MM.1S (cell line): ENCODE data around the gene LOXHD1.

Source experiments
- DNase-seq: peaks from one replicate; pipeline ENCODE4 v3.0.0-alpha.2; 2015
- H2AFZ ChIP-seq: fragments of 300-600 bp; sonication (generic); 2 replicates; pipeline ENCODE4 v1.6.0; 2016; ENCODE audit warnings: antibody characterized with exemption, low read length
- H3F3A ChIP-seq: fragments of 300-600 bp; sonication (generic); 2 replicates; pipeline ENCODE4 v1.6.1; 2016; ENCODE audit warnings: mild to moderate bottlenecking, antibody characterized with exemption, low read length, moderate library complexity, mixed read lengths; ENCODE audit not compliant: insufficient read depth
- H3K27ac ChIP-seq: fragments of 300-600 bp; sonication (generic); 2 replicates; pipeline ENCODE4 v1.5.1; 2016; ENCODE audit warnings: mild to moderate bottlenecking, low read length
- H3K27me3 ChIP-seq: fragments of 300-600 bp; sonication (generic); replicated peaks from 2 replicates; pipeline ENCODE4 v1.6.0; 2016; ENCODE audit warnings: low read length; ENCODE audit not compliant: insufficient read depth
- H3K36me3 ChIP-seq: fragments of 300-600 bp; sonication (generic); replicated peaks from 2 replicates; pipeline ENCODE4 v1.6.1; 2016; ENCODE audit warnings: mild to moderate bottlenecking, low read length, mixed read lengths; ENCODE audit not compliant: insufficient read depth
- H3K4me1 ChIP-seq: fragments of 300-600 bp; sonication (generic); 2 replicates; pipeline ENCODE4 v1.6.1; 2016; ENCODE audit warnings: low read length, mixed read lengths
- H3K4me2 ChIP-seq: fragments of 300-600 bp; sonication (generic); 2 replicates; pipeline ENCODE4 v1.6.0; 2016; ENCODE audit warnings: low read depth, low read length
- H3K4me3 ChIP-seq: fragments of 300-600 bp; sonication (generic); 2 replicates; pipeline ENCODE4 v1.5.1; 2016; ENCODE audit warnings: low read length, mixed read lengths
- H3K79me2 ChIP-seq: fragments of 300-600 bp; sonication (generic); 2 replicates; pipeline ENCODE4 v1.6.1; 2016; ENCODE audit warnings: mixed run types, low read length, mixed read lengths
- H3K9ac ChIP-seq: fragments of 300-600 bp; sonication (generic); 2 replicates; pipeline ENCODE4 v1.6.1; 2016; ENCODE audit warnings: low read length, mixed read lengths
- H3K9me2 ChIP-seq: fragments of 300-600 bp; sonication (generic); replicated peaks from 2 replicates; pipeline ENCODE4 v1.6.1; 2016; ENCODE audit warnings: mild to moderate bottlenecking, low read length, mixed read lengths; ENCODE audit not compliant: insufficient read depth
- H3K9me3 ChIP-seq: fragments of 300-600 bp; sonication (generic); replicated peaks from 2 replicates; pipeline ENCODE4 v1.6.1; 2016; ENCODE audit warnings: mild to moderate bottlenecking, low read length, mixed read lengths; ENCODE audit not compliant: insufficient read depth
- H4K20me1 ChIP-seq: fragments of 300-600 bp; sonication (generic); 2 replicates; pipeline ENCODE4 v1.6.1; 2016; ENCODE audit warnings: mild to moderate bottlenecking, low read length, moderate library complexity, mixed read lengths; ENCODE audit not compliant: insufficient read depth
- EZH2 ChIP-seq: fragments of 300-600 bp; sonication (generic); optimal IDR thresholded peaks from 2 replicates; pipeline ENCODE3; 2017; ENCODE audit warnings: low read depth, mild to moderate bottlenecking, antibody characterized with exemption, low read length, mixed read lengths
- EZH2phosphoT487 ChIP-seq: fragments of 300-600 bp; sonication (generic); IDR thresholded peaks from 2 replicates; pipeline ENCODE4 v1.6.1; 2018; ENCODE audit warnings: antibody characterized with exemption, low read length
- TF ChIP-seq, protein P1 (sequence below): fragments of 300-600 bp; sonication (generic); IDR thresholded peaks from 2 replicates; pipeline ENCODE4 v1.5.1; 2016; ENCODE audit warnings: antibody characterized with exemption, low read length, mixed read lengths

The LOXHD1 gene

DNA sequence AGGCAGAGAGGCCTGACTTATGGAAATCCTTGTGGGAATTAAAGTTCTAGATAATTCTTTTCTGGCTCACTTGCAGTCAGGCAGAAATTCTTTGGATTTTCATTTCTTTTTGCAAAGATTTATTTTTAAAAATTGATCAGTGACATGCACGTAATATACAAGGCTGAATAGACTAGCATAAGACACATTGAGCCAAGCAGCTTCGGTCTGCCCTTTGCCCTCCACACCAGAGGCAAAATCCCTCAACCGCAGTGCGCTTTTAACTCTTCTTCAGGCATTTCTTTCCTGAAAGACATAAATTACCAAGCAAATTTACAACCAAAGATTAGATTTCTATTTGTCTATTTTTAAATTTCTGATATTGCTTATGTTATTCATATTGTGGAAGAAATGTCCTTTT, 227.9 kb downstream of the LOXHD1 start:
- Histone ChIP-seq H3F3A (no peaks in the 10 kb centered on the region), H3K4me1 (no peaks in the 10 kb centered on the region), H3K9me2 (no peaks in the 10 kb centered on the region), H2AFZ (no peak overlapping the region), H3K9ac (no peak overlapping the region), H4K20me1 (no peaks in the 10 kb centered on the region), H3K36me3 (no peaks in the 10 kb centered on the region), H3K27ac (no peak overlapping the region), H3K79me2 (no peaks in the 10 kb centered on the region), H3K4me2 (no peak overlapping the region), H3K4me3 (no peak overlapping the region), H3K27me3 (no peaks in the 10 kb centered on the region), H3K9me3 (no peaks in the 10 kb centered on the region)
- no peak for TF ChIP-seq EZH2phosphoT487
- TF ChIP-seq EZH2 = no peak
- TF ChIP-seq, protein P1, sequence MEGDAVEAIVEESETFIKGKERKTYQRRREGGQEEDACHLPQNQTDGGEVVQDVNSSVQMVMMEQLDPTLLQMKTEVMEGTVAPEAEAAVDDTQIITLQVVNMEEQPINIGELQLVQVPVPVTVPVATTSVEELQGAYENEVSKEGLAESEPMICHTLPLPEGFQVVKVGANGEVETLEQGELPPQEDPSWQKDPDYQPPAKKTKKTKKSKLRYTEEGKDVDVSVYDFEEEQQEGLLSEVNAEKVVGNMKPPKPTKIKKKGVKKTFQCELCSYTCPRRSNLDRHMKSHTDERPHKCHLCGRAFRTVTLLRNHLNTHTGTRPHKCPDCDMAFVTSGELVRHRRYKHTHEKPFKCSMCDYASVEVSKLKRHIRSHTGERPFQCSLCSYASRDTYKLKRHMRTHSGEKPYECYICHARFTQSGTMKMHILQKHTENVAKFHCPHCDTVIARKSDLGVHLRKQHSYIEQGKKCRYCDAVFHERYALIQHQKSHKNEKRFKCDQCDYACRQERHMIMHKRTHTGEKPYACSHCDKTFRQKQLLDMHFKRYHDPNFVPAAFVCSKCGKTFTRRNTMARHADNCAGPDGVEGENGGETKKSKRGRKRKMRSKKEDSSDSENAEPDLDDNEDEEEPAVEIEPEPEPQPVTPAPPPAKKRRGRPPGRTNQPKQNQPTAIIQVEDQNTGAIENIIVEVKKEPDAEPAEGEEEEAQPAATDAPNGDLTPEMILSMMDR = no peak
- DNase-seq = no peak

DNA sequence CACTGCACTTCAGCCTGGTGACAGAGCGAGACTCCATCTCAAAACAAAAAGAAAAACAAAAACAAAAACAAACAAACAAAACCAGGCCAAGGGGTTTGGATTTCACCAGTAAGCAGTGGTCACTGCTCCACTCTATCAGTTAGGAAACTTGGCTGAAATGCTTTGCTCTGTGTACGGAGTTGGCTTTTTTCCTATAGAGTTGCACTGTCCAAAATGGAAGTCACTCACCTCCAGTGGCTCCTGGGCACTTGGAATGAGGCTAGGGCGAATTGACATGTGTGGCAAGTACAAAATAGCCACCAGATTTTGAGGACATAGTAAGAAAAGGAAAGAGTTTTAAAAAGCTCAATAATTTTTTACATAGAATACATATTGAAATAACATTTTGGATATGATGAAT, 228.7 kb downstream of the LOXHD1 start:
- TF ChIP-seq EZH2phosphoT487 (no peak), EZH2 (no peak)
- TF ChIP-seq, protein P1 = no peak
- Histone ChIP-seq H3K9ac (no peak overlapping the region), H3K4me2 (no peak overlapping the region), H4K20me1 (no peaks in the 10 kb centered on the region), H3F3A (no peaks in the 10 kb centered on the region), H3K4me1 (no peaks in the 10 kb centered on the region), H3K36me3 (no peaks in the 10 kb centered on the region), H3K79me2 (no peaks in the 10 kb centered on the region), H2AFZ (no peak overlapping the region), H3K4me3 (no peak overlapping the region), H3K27me3 (no peaks in the 10 kb centered on the region), H3K9me2 (no peaks in the 10 kb centered on the region), H3K27ac (no peak overlapping the region), H3K9me3 (no peaks in the 10 kb centered on the region)
- DNase-seq = no peak

DNA sequence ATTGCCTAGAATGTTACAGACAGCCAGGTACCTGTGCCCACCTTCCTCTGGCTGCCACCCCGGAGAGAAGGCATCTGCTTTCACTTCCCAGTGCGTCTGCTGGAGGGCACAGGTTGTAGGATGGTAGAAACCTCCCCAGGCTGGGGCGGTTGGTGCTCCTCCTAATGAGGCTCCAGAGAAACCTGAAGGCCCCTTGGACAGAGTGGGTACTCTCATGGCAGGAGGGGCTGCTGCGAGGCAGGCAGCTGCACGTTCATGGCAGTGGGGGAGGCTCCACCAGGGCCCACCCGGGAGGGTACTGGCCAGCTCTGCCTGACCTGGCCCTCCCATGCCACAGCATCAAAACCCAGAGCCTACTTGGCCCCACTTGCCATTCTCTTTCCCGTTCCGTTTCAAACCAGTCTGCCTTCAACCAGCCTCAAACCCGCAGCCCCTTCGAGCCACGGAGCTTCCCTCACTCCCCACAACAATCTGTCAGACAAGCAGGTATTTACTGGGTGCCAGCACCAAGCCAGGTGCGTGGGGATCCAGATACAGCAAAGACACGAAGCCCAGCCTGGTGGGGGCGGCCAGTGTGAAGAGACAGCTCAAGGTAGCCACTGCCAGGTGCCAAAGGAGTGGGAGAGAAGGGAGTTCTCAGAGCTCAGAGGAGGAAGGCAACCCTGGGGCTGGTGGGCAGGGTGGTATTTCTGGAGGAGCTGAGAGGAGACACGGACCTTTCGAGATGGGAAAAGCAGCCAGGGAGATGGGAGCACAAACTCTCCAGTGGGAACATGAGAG, 229.6 kb downstream of the LOXHD1 start:
- no peaks in the 10 kb centered on the region for H3K27me3 ChIP-seq
- no peak overlapping the region for H3K4me2 ChIP-seq
- no peak overlapping the region for H3K9ac ChIP-seq
- no peaks in the 10 kb centered on the region for H3K79me2 ChIP-seq
- TF ChIP-seq, protein P1 = no peak
- TF ChIP-seq EZH2phosphoT487 (no peak), EZH2 (no peak)
- H3K36me3 ChIP-seq = no peaks in the 10 kb centered on the region
- no peaks in the 10 kb centered on the region for H4K20me1 ChIP-seq
- H3K27ac ChIP-seq = no peak overlapping the region
- no peaks in the 10 kb centered on the region for H3K9me3 ChIP-seq
- no peaks in the 10 kb centered on the region for H3K4me1 ChIP-seq
- DNase-seq = no peak
- H3K9me2 ChIP-seq = no peaks in the 10 kb centered on the region
- no peak overlapping the region for H2AFZ ChIP-seq
- H3K4me3 ChIP-seq = no peak overlapping the region
- H3F3A ChIP-seq = no peaks in the 10 kb centered on the region
